ENCODE measurements around the gene RPS29.

GRCh38 chr14:49623387-49623786 lies 37.2 kb upstream of the RPS29 start:
- TF ChIP-seq POLR2AphosphoS5 (IDR thresholded peaks at IDR 0.05; ENCODE audit: borderline replicate concordance, low read depth, low read length) (no peak), EZH2 (IDR thresholded peaks at IDR 0.05) (no peak), FOXP2 (optimal IDR thresholded peaks at IDR 0.05; ENCODE audit: control extremely low read depth, extremely low read length, insufficient read depth) (no peak)

Data from SK-N-MC (cell line).